Mesendoderm (in vitro differentiated cells): Measurements from ENCODE around the gene LGMN.

Experiments used
- DNase-seq: peaks from one replicate; pipeline ENCODE4 v3.0.0; 2013
- H2AK5ac ChIP-seq: 2 replicates; pipeline ENCODE4 v1.6.1; 2013; ENCODE audit warnings: low read length, inconsistent platforms
- H2BK120ac ChIP-seq: 2 replicates; pipeline ENCODE4 v1.6.1; 2013; ENCODE audit warnings: low read depth, mild to moderate bottlenecking, low read length, moderate library complexity, mixed read lengths
- H2BK15ac ChIP-seq: replicated peaks from 2 replicates; pipeline ENCODE4 v1.6.1; 2013; ENCODE audit warnings: low read depth, mild to moderate bottlenecking, moderate library complexity
- H2BK5ac ChIP-seq: 2 replicates; pipeline ENCODE4 v1.6.1; 2013; ENCODE audit warnings: low read length, inconsistent platforms
- H3K18ac ChIP-seq: 2 replicates; pipeline ENCODE4 v1.6.1; 2013; ENCODE audit warnings: mild to moderate bottlenecking, low read length, mixed read lengths
- H3K23ac ChIP-seq: one replicate; pipeline ENCODE4 v1.6.1; 2013; ENCODE audit warnings: low read length
- H3K27ac ChIP-seq: 2 replicates; pipeline ENCODE4 v1.5.1; 2013; ENCODE audit warnings: low read depth, mild to moderate bottlenecking, inconsistent platforms, low read length, moderate library complexity
- H3K27me3 ChIP-seq: 2 replicates; pipeline ENCODE4 v1.6.1; 2013; ENCODE audit warnings: low read length, control low read depth, mild to moderate bottlenecking, inconsistent platforms; ENCODE audit not compliant: insufficient read depth, poor library complexity
- H3K36me3 ChIP-seq: 2 replicates; pipeline ENCODE4 v1.6.1; 2013; ENCODE audit warnings: low read length, inconsistent platforms; ENCODE audit not compliant: control insufficient read depth, insufficient read depth
- H3K4ac ChIP-seq: one replicate; pipeline ENCODE4 v1.6.1; 2013; ENCODE audit warnings: low read depth, mild to moderate bottlenecking, low read length, moderate library complexity
- H3K4me1 ChIP-seq: 2 replicates; pipeline ENCODE4 v1.6.1; 2013; ENCODE audit warnings: low read depth, low read length, inconsistent platforms; ENCODE audit not compliant: control insufficient read depth
- H3K4me2 ChIP-seq: 2 replicates; pipeline ENCODE4 v1.6.1; 2013; ENCODE audit warnings: low read length
- H3K4me3 ChIP-seq: 2 replicates; pipeline ENCODE4 v1.5.1; 2013; ENCODE audit warnings: mild to moderate bottlenecking, low read length
- H3K56ac ChIP-seq: one replicate; pipeline ENCODE4 v1.6.1; 2013; ENCODE audit warnings: low read length
- H3K79me1 ChIP-seq: 2 replicates; pipeline ENCODE4 v1.6.1; 2013; ENCODE audit warnings: low read length, inconsistent platforms
- H3K79me2 ChIP-seq: 2 replicates; pipeline ENCODE4 v1.6.1; 2013; ENCODE audit warnings: mild to moderate bottlenecking, low read length; ENCODE audit not compliant: control insufficient read depth, insufficient read depth
- H3K9ac ChIP-seq: 2 replicates; pipeline ENCODE4 v1.6.1; 2013; ENCODE audit warnings: low read length, inconsistent platforms
- H4K5ac ChIP-seq: one replicate; pipeline ENCODE4 v1.6.1; 2013; ENCODE audit warnings: low read length
- H4K8ac ChIP-seq: one replicate; pipeline ENCODE4 v1.6.1; 2013; ENCODE audit warnings: low read depth, mild to moderate bottlenecking, control low read depth, low read length, moderate library complexity
- WGBS: extraction: QIAGEN DNeasy Blood & Tissue Kit; methylation state at CpG from one replicate; pipeline ENCODE4 v1.1.7; 2013; ENCODE audit warnings: low lambda C conversion rate, missing lambda C conversion rate; ENCODE audit not compliant: insufficient coverage; ENCODE audit errors: extremely low coverage; 5-methylcytosine and 5-hydroxymethylcytosine counted together

LGMN gene

DNA sequence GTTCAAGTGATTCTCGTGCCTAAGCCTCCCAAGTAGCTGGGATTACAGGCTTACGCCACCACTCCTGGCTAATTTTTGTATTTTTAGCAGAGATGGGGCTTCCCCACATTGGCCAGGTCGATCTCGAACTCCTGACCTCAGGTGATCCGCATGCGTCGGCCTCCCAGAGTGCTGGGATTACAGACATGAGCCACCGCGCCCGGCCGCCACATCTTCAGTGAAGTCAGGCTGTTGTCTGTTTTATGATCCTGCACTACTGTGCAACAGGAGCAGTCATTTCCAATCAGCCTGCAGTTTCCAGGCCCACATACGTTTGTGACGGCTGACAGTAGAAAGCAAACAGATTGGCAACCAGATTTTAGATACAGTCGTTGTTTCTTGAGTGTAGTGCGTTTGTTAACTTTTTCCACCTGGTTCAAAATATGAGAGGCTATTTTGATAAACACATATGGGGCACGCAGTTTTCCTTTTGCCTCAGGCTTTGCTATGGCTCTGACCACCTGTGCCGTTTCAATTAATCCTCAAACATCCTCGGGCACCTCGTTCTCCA lies 74.8 kb downstream of the LGMN start:
- Histone ChIP-seq H3K79me2 (no peaks in the 10 kb centered on the region), H2BK15ac (no peak overlapping the region), H2BK5ac (no peak overlapping the region), H3K4me1 (no peaks in the 10 kb centered on the region), H3K4ac (no peak overlapping the region), H3K23ac (no peak overlapping the region), H4K8ac (no peak overlapping the region), H2AK5ac (no peak overlapping the region), H3K27me3 (no peaks in the 10 kb centered on the region), H2BK120ac (no peak overlapping the region), H3K4me3 (no peak overlapping the region), H3K27ac (no peak overlapping the region), H3K36me3 (no peaks in the 10 kb centered on the region), H4K5ac (no peak overlapping the region), H3K4me2 (no peak overlapping the region), H3K18ac (no peak overlapping the region), H3K9ac (no peak overlapping the region), H3K56ac (no peak overlapping the region), H3K79me1 (no peaks in the 10 kb centered on the region)
- no peak for DNase-seq
- WGBS: no CpG with 5 or more reads among the region's 19 CpGs

DNA sequence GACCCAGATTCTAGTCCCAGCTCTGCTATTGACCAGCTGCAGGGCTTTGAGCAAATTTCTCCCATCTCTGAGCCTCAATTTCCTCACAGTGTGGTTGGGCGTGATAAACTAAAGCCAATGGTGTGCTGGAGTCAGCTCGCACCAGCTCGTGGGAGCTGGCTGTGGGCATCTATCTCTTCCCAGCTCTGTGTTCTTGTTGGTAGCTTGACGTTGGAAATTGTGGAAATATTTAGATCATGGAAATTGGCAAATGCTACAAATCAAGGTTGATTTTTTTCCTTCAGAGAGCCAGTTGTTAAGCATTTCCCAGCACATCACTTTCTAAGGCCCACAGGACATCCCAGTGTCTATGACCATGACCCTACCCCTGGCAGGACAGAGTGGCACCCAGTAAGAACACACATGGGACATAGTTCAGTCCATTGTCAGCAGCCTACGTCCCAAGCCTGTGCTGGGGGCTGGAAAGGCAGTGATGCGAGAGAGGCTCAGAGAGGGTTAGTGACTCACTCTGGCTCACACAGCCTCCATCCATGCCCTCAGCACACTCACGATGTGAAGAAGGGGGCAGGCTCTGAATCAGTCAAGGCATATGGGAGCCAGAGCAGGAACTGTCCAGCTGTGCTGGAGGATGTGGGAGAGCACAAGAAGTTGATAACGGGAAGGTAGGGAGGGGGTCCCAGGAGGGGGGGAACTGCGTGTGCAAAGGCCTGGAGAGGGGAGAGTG lies 77.6 kb downstream of the LGMN start:
- no peak overlapping the region for H3K9ac ChIP-seq
- no peak overlapping the region for H4K8ac ChIP-seq
- H3K27ac ChIP-seq: no peak overlapping the region
- no peak overlapping the region for H3K4me2 ChIP-seq
- H3K18ac ChIP-seq: no peak overlapping the region
- no peak overlapping the region for H2BK5ac ChIP-seq
- DNase-seq: no peak
- no peak overlapping the region for H3K23ac ChIP-seq
- no peaks in the 10 kb centered on the region for H3K79me2 ChIP-seq
- H3K4me1 ChIP-seq: no peaks in the 10 kb centered on the region
- no peak overlapping the region for H2BK120ac ChIP-seq
- H2BK15ac ChIP-seq: no peak overlapping the region
- no peaks in the 10 kb centered on the region for H3K27me3 ChIP-seq
- no peaks in the 10 kb centered on the region for H3K79me1 ChIP-seq
- no CpG with 5 or more reads among the region's 9 CpGs for WGBS
- no peak overlapping the region for H3K4me3 ChIP-seq
- H2AK5ac ChIP-seq: no peak overlapping the region
- no peaks in the 10 kb centered on the region for H3K36me3 ChIP-seq
- no peak overlapping the region for H4K5ac ChIP-seq
- H3K56ac ChIP-seq: no peak overlapping the region
- no peak overlapping the region for H3K4ac ChIP-seq

DNA sequence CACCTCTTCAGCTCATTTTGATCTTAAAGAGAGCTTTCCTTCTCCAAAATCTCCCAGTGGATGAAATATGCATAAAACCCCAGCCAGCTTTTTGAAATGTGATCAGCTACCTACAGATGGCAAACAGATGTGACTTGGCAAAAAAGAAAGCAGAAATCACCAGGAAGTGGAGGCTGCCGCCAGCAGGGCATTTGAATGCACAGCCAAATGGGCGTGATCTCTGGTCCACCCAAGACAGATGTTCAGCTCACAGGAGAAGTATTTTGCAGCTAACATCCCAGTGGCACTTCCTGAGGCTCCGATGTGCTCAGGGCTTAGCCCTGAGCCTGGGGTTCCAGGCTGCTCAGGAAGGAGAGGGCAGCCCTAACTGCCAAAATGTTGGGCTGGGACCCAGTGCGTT lies 78.3 kb downstream of the LGMN start:
- no peaks in the 10 kb centered on the region for H3K36me3 ChIP-seq
- no peak overlapping the region for H3K9ac ChIP-seq
- H3K18ac ChIP-seq: no peak overlapping the region
- no peak overlapping the region for H4K5ac ChIP-seq
- H2AK5ac ChIP-seq: no peak overlapping the region
- H4K8ac ChIP-seq: no peak overlapping the region
- no peak overlapping the region for H2BK15ac ChIP-seq
- H3K4me3 ChIP-seq: no peak overlapping the region
- H2BK5ac ChIP-seq: no peak overlapping the region
- H3K4me1 ChIP-seq: no peaks in the 10 kb centered on the region
- no peaks in the 10 kb centered on the region for H3K79me2 ChIP-seq
- H3K27ac ChIP-seq: no peak overlapping the region
- no CpG with 5 or more reads among the region's 4 CpGs for WGBS
- no peak overlapping the region for H3K56ac ChIP-seq
- no peak for DNase-seq
- no peak overlapping the region for H2BK120ac ChIP-seq
- no peak overlapping the region for H3K4ac ChIP-seq
- no peaks in the 10 kb centered on the region for H3K27me3 ChIP-seq
- H3K79me1 ChIP-seq: no peaks in the 10 kb centered on the region
- H3K4me2 ChIP-seq: no peak overlapping the region
- no peak overlapping the region for H3K23ac ChIP-seq

DNA sequence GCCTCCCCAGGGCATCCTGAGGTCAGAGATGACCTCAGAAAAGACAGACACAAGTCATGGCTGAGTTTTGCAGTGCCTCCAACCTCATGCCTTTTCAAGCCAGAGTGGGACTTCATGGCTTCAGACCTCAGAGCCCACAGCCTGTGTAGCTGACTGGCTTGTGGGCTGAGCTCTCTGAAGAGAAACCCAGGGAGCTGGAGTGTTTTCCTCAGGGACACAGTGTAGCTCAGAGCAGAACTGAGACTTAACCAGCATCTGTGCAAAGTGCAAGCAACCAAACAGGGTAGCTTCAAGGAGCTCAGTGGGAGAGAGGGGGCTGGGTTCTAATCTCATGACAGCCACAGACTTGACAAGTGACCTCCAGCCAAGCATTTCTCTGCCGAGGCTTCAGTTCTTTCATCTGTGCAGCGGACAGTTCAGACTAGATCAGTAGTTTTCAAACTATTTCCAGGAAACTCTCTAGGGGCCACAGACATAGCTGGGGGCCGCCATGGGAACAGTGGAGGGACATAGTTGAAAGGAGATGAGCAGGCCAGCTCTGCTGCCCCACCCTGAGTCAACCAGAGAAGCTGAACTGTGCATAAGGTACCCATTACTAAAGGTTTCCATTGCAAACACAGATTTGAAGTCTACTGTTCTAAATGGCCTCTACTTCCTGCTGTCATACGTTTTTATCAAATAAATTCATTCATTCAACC lies 80.0 kb downstream of the LGMN start:
- no peaks in the 10 kb centered on the region for H3K79me2 ChIP-seq
- WGBS: 100% methylated on average over 1 of the region's 4 CpGs
- no peak overlapping the region for H2BK120ac ChIP-seq
- H3K4me1 ChIP-seq: no peaks in the 10 kb centered on the region
- no peak overlapping the region for H3K4me3 ChIP-seq
- H3K27ac ChIP-seq: no peak overlapping the region
- no peak overlapping the region for H2BK5ac ChIP-seq
- no peaks in the 10 kb centered on the region for H3K79me1 ChIP-seq
- no peak overlapping the region for H3K4ac ChIP-seq
- no peak overlapping the region for H3K23ac ChIP-seq
- no peak overlapping the region for H3K9ac ChIP-seq
- no peak overlapping the region for H4K8ac ChIP-seq
- H4K5ac ChIP-seq: no peak overlapping the region
- H3K36me3 ChIP-seq: no peaks in the 10 kb centered on the region
- no peak overlapping the region for H3K56ac ChIP-seq
- no peaks in the 10 kb centered on the region for H3K27me3 ChIP-seq
- no peak overlapping the region for H2AK5ac ChIP-seq
- no peak overlapping the region for H3K4me2 ChIP-seq
- no peak overlapping the region for H2BK15ac ChIP-seq
- no peak for DNase-seq
- no peak overlapping the region for H3K18ac ChIP-seq

DNA sequence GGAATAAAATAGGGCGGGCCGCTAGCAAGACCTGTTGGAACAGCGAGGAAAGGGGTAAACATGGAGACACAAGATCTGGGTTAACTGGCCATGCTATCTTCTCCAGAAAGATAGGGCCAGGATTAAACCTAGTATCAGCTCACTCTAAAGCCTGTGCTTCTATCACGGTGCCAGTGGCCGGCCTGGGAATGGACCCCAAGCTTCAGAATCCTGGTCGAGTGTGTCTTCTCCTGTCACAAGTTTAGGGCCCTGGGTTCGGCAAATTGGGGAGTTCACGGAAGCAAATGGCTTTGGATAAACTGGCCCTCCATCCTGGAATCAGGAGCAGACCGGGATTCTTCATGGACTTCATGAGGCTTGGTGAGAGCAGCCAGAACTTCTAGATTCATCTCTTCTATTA lies 82.2 kb downstream of the LGMN start:
- Histone ChIP-seq H3K23ac (no peak overlapping the region), H3K4ac (no peak overlapping the region), H3K79me1 (no peaks in the 10 kb centered on the region), H3K27ac (no peak overlapping the region), H3K36me3 (no peaks in the 10 kb centered on the region), H3K18ac (no peak overlapping the region), H4K5ac (no peak overlapping the region), H3K56ac (no peak overlapping the region), H2AK5ac (no peak overlapping the region), H2BK120ac (no peak overlapping the region), H2BK15ac (no peak overlapping the region), H3K4me1 (peaks cover 2% of the 10 kb centered on the region), H3K27me3 (no peaks in the 10 kb centered on the region), H4K8ac (no peak overlapping the region), H2BK5ac (no peak overlapping the region), H3K9ac (no peak overlapping the region), H3K4me2 (no peak overlapping the region), H3K4me3 (no peak overlapping the region), H3K79me2 (no peaks in the 10 kb centered on the region)
- WGBS: no CpG with 5 or more reads among the region's 9 CpGs
- DNase-seq: no peak
